ENCODE measurements around the gene KCNQ1. TPM values are rescaled to one million over a fixed set of nuclear protein-coding genes. Genes with fewer than 3 reads are reported as not detected.

Gene KCNQ1
- total RNA-seq, 1 experiment from 2014 or later = 2.3 TPM

GRCh38 chr11:2584812-2585565, 140.2 kb downstream of the KCNQ1 start:
- H3K18ac ChIP-seq (ENCODE audit: insufficient read length, low read depth, low read length) = no peak overlapping the region
- H3K4me1 Mint-ChIP-seq = no peaks in the 10 kb centered on the region
- no peaks in the 10 kb centered on the region for H3K9me3 Mint-ChIP-seq
- WGBS (ENCODE audit: extremely low coverage, insufficient read length, low lambda C conversion rate) = no CpG with 5 or more reads among the region's 18 CpGs
- no peak overlapping the region for H2BK12ac ChIP-seq (ENCODE audit: insufficient read length, low read depth, low read length)
- H3K4me3 Mint-ChIP-seq = no peak overlapping the region
- no peak overlapping the region for H4K5ac ChIP-seq (ENCODE audit: insufficient read length, low read depth, low read length)
- peaks cover 61% of the 10 kb centered on the region for H3K27me3 Mint-ChIP-seq (ENCODE audit: low read depth)
- H2BK120ac ChIP-seq (ENCODE audit: low read depth, low read length, poor library complexity, severe bottlenecking) = no peak overlapping the region
- H2AFZ ChIP-seq (ENCODE audit: low read length) = no peak overlapping the region
- peak; percentile 21 for DNase-seq
- H3T11ph ChIP-seq (ENCODE audit: low read length) = no peak overlapping the region
- TF ChIP-seq, protein P1, sequence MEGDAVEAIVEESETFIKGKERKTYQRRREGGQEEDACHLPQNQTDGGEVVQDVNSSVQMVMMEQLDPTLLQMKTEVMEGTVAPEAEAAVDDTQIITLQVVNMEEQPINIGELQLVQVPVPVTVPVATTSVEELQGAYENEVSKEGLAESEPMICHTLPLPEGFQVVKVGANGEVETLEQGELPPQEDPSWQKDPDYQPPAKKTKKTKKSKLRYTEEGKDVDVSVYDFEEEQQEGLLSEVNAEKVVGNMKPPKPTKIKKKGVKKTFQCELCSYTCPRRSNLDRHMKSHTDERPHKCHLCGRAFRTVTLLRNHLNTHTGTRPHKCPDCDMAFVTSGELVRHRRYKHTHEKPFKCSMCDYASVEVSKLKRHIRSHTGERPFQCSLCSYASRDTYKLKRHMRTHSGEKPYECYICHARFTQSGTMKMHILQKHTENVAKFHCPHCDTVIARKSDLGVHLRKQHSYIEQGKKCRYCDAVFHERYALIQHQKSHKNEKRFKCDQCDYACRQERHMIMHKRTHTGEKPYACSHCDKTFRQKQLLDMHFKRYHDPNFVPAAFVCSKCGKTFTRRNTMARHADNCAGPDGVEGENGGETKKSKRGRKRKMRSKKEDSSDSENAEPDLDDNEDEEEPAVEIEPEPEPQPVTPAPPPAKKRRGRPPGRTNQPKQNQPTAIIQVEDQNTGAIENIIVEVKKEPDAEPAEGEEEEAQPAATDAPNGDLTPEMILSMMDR (conservative IDR thresholded peaks at IDR 0.05) = no peak
- H3K79me2 ChIP-seq (ENCODE audit: insufficient read depth, low read length) = no peaks in the 10 kb centered on the region
- no peak overlapping the region for H4K91ac ChIP-seq (ENCODE audit: insufficient read length, low read depth, low read length)
- no peak overlapping the region for H2BK15ac ChIP-seq (ENCODE audit: low read depth, low read length)
- no peaks in the 10 kb centered on the region for H3K79me1 ChIP-seq (ENCODE audit: insufficient read depth, low read depth, low read length, poor library complexity, severe bottlenecking)
- H3K56ac ChIP-seq (ENCODE audit: insufficient read length, low read depth, low read length) = no peak overlapping the region
- no peak overlapping the region for H3K27ac ChIP-seq (ENCODE audit: insufficient read length, low read depth, low read length)
- H3K9ac ChIP-seq (ENCODE audit: extremely low read depth, insufficient read length, low read length) = no peak overlapping the region
- H3K4me1 ChIP-seq (ENCODE audit: insufficient read depth, low read length) = no peaks in the 10 kb centered on the region
- no peaks in the 10 kb centered on the region for H3K9me3 ChIP-seq (ENCODE audit: control insufficient read depth, low read depth, low read length)
- no peak overlapping the region for H3K23ac ChIP-seq (ENCODE audit: insufficient read length, low read depth, low read length)
- H2AK5ac ChIP-seq (ENCODE audit: insufficient read length, low read length) = no peak overlapping the region
- H4K20me1 ChIP-seq (ENCODE audit: control insufficient read depth, insufficient read depth, insufficient read length) = no peaks in the 10 kb centered on the region
- no peak overlapping the region for H3K14ac ChIP-seq (ENCODE audit: insufficient read depth, low read length)
- H3K4me2 ChIP-seq (ENCODE audit: insufficient read depth, insufficient read length, low read length) = no peak overlapping the region
- H3K36me3 Mint-ChIP-seq (ENCODE audit: insufficient read depth in 1 of 3, low read depth in 3 of 3) = no peaks in the 10 kb centered on the region
- no peak overlapping the region for H2BK20ac ChIP-seq (ENCODE audit: low read depth, low read length, poor library complexity, severe bottlenecking)
- no peak overlapping the region for H3K4ac ChIP-seq (ENCODE audit: low read depth, low read length)
- no peak overlapping the region for H4K8ac ChIP-seq (replicated peaks; ENCODE audit: insufficient read length, low read depth, low read length)
- peaks cover 13% of the 10 kb centered on the region; the same call in 1 of the 2 replicates for H3K27me3 ChIP-seq (ENCODE audit: insufficient read depth, low read length)
- no peak overlapping the region for H2BK5ac ChIP-seq (ENCODE audit: insufficient read length, low read length)
- H3K23me2 ChIP-seq (ENCODE audit: insufficient read length, low read depth, low read length, poor library complexity, severe bottlenecking) = no peaks in the 10 kb centered on the region
- H3K27ac Mint-ChIP-seq = no peak overlapping the region

Data from H9 (cell line).